Right lobe of liver (tissue), 6 donors: ENCODE data around the gene TGFBR3L. TPM values are rescaled to one million over a fixed set of nuclear protein-coding genes. Genes with fewer than 3 reads are reported as not detected.
"Not testable (repeated sequence)": the region's sequence is repeated elsewhere in the genome, so short reads cannot be mapped to it uniquely, and the experiment has no call there.

ENCODE experiments used
- ATAC-seq, 4 donors: fragments of 200-7000 bp; cut with Tn5 transposase; one replicate each; pipeline ENCODE4 v1.9.1; 2020; ENCODE audit warnings: mild to moderate bottlenecking in 4 of 4, moderate library complexity in 4 of 4
- DNase-seq, 3 donors: peaks; one replicate each; pipeline ENCODE4 v3.0.0-alpha.2; 2020
- H3K27ac ChIP-seq, 3 donors: fragments of 200-600 bp; one replicate each; pipeline ENCODE4 v1.8.0; 2022
- H3K27me3 ChIP-seq, 2 donors: fragments of 200-600 bp; one replicate each; pipeline ENCODE4 v1.8.0; 2022
- H3K36me3 ChIP-seq, 4 donors: fragments of 200-600 bp; sonication (generic) in 1 of 4; one replicate each; pipeline versions ENCODE4 v1.5.1 to v1.8.0; 2017 to 2022; ENCODE audit warnings: control low read depth in 1 of 4
- H3K4me1 ChIP-seq, 4 donors: fragments of 200-600 bp; sonication (generic) in 1 of 4; one replicate each; pipeline versions ENCODE4 v1.5.1 to v1.8.0; 2017 to 2022; ENCODE audit warnings: control low read depth in 1 of 4
- H3K4me3 ChIP-seq, 3 donors: fragments of 200-600 bp; one replicate each; pipeline ENCODE4 v1.8.0; 2022
- H3K9me3 ChIP-seq, 4 donors: fragments of 200-600 bp; sonication (generic) in 1 of 4; one replicate each; pipeline versions ENCODE4 v1.5.1 to v1.8.0; 2017 to 2022; ENCODE audit warnings: control low read depth in 1 of 4
- POLR2A ChIP-seq: fragments of 450-650 bp; IDR thresholded peaks from one replicate; pipeline ENCODE4 v1.6.1; 2017; ENCODE audit warnings: antibody characterized with exemption, mild to moderate bottlenecking
- WGBS: methylation state at CpG from one replicate; pipeline ENCODE4 v1.1.6; 2018; ENCODE audit warnings: low coverage, low lambda C conversion rate; ENCODE audit not compliant: insufficient coverage; ENCODE audit errors: missing lambda C conversion rate; 5-methylcytosine and 5-hydroxymethylcytosine counted together
- intact Hi-C, 2 donors: fragments of 100-400 bp; cut with DNase I; formaldehyde crosslinking; loops; one replicate each; pipeline versions ENCODE4 v1.11.2 to v1.14.1; 2022
- total RNA-seq, 6 experiments: library from RNA; depleted of rRNA in 2 of 6; stranded (reverse); fragments of >200 nt in 2 of 6; fragmentation: NEBNext Ultra II Directional in 3 of 6; extraction: Animal tissue kit (Norgen Biotek cat#: 25700) in 3 of 6; gene quantifications; one replicate each; pipeline versions ENCODE4 v1.1.0 to v1.2.4, GENCODE V29; 2016 to 2023
- TF ChIP-seq, protein P1 (sequence below), 4 donors: fragments of 200-600 bp in 3 of 4; fragments of 450-650 bp in 1 of 4; IDR thresholded peaks; one replicate each; pipeline versions ENCODE4 v1.5.1 to v1.8.0; 2016 to 2022; ENCODE audit warnings: antibody characterized with exemption in 4 of 4, mild to moderate bottlenecking in 2 of 4
- donor health status: DM: no; HTN: yes; CAD: no.
- donor health status: DM: no; HTN: no; CAD: no.
- donor health status: DM: no; HTN: no; CAD: no.
- donor health status: DM: no; HTN: yes; CAD: no.
- donor health status: DM: no; HTN: yes; CAD: no.

TGFBR3L gene
- total RNA-seq, 6 experiments from 2014 or later = 0.42 to 2.9 (median 1.3) TPM

DNA sequence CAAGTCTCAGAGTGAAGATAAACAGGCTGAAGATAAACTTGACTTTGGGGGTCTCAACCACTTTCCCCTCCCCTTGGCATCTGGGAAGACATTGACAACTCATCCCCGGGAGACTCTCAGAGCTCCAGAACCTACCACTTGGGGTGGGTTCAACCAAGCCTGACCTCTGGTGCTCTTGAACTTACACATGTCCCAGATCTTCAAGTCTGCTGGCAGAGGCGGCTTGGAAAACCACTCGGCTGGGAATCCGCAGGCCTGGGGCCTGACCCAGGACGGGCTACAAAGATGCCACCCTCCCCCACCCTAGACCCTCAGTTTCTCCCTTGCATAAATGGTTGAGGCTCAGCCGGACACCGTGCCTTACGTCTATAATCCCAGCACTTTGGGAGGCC is 25.8 kb upstream of the TGFBR3L start:
- Histone ChIP-seq H3K36me3 (no peaks in the 10 kb centered on the region), H3K9me3 (no peaks in the 10 kb centered on the region), H3K4me1 (no peaks in the 10 kb centered on the region), H3K27ac (no peak overlapping the region), H3K27me3 (no peaks in the 10 kb centered on the region), H3K4me3 (peak overlapping the region; percentile 45 to 50 (median 46))
- intact Hi-C loops = no loop called here
- DNase-seq (no peak), ATAC-seq (no peak)
- TF ChIP-seq, protein P1, sequence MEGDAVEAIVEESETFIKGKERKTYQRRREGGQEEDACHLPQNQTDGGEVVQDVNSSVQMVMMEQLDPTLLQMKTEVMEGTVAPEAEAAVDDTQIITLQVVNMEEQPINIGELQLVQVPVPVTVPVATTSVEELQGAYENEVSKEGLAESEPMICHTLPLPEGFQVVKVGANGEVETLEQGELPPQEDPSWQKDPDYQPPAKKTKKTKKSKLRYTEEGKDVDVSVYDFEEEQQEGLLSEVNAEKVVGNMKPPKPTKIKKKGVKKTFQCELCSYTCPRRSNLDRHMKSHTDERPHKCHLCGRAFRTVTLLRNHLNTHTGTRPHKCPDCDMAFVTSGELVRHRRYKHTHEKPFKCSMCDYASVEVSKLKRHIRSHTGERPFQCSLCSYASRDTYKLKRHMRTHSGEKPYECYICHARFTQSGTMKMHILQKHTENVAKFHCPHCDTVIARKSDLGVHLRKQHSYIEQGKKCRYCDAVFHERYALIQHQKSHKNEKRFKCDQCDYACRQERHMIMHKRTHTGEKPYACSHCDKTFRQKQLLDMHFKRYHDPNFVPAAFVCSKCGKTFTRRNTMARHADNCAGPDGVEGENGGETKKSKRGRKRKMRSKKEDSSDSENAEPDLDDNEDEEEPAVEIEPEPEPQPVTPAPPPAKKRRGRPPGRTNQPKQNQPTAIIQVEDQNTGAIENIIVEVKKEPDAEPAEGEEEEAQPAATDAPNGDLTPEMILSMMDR (IDR thresholded peaks at IDR 0.05) = no peak
- TF ChIP-seq POLR2A = no peak
- no CpG with 5 or more reads among the region's 8 CpGs for WGBS

DNA sequence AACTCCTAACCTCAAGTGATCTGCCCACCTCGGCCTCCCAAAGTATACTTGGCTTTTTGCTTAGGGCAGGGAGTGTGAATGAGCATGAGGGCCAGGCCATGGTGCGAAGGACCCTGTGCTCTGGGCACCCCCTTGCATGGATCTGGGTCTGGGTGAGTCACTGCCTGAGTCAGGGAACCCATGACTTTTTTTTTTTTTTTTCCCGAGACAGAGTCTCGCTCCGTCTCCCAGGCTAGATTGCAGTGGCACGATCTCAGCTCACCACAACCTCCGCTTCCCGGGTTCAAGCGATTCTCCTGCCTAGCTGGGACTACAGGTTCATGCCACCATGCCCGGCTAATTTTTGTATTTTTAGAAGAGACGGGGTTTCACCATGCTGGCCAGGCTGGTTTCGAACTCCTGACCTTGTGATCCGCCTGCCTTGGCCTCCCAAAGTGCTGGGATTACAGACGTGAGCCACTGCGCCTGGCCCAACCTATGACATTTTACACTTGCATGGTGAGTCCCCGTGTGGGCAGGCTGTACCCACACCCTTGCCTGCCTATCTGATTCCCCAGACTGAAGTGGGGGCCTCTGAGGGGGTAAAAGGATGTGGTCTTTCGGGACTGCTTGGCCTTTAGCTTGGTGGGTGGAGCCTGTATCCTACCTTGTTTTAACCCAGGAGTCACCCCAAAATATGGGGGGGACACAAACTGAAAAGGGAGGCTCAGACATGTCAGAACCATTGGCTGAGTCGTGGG is 21.1 kb upstream of the TGFBR3L start:
- DNase-seq, H3K36me3 ChIP-seq, H3K9me3 ChIP-seq, H3K27me3 ChIP-seq, intact Hi-C loops, ATAC-seq, H3K27ac ChIP-seq, H3K4me3 ChIP-seq: not testable (repeated sequence)
- 83% methylated on average over 14 of the region's 18 CpGs for WGBS
- peaks cover 0 to 14% (median 7%) of the 10 kb centered on the region in 4 donors for H3K4me1 ChIP-seq

DNA sequence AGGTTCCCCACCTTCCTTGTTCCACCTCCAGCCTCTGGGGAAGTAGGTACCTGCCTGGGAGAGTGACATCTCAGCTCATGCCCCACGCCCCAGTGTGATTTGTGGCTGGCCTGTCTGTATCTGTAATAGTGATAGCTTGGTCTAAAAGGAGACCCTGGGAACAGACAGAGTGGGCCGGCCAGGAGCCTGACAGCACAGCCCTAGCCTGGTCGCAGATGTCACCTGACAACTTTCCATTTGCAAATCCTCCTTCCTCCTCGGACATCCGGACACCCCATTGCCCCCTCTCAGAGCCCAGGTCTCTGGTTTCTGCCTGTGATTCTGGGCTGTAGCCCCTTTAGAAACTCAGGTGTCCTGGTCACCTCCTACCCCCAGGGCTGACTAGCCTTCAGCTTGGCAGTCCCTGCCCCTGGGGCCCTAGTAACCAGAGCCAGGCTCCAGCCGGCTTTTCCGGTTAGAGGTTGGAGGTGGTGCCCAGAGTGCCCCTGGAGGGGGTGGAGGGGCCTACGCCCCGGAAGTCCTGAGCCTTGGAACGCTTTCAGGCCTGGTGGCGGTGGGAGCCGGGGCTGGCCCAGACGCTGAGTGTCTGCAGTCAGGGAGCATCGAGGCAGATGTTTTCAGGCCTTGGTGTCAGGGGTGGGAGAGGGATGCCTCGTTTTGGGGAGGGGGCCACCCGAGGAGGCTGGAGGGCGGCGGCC is 19.9 kb upstream of the TGFBR3L start:
- TF ChIP-seq, protein P1 (IDR thresholded peaks at IDR 0.05) = no peak
- no peak for TF ChIP-seq POLR2A
- DNase-seq (no peak), ATAC-seq (no peak)
- intact Hi-C loops = no loop called here
- 57% methylated on average over 7 of the region's 18 CpGs for WGBS
- H3K4me3 ChIP-seq = no peak overlapping the region
- no peaks in the 10 kb centered on the region for H3K27me3 ChIP-seq
- H3K9me3 ChIP-seq = no peaks in the 10 kb centered on the region
- H3K4me1 ChIP-seq = peaks cover 0 to 14% (median 7%) of the 10 kb centered on the region in 4 donors
- H3K27ac ChIP-seq = no peak overlapping the region
- H3K36me3 ChIP-seq = no peaks in the 10 kb centered on the region

DNA sequence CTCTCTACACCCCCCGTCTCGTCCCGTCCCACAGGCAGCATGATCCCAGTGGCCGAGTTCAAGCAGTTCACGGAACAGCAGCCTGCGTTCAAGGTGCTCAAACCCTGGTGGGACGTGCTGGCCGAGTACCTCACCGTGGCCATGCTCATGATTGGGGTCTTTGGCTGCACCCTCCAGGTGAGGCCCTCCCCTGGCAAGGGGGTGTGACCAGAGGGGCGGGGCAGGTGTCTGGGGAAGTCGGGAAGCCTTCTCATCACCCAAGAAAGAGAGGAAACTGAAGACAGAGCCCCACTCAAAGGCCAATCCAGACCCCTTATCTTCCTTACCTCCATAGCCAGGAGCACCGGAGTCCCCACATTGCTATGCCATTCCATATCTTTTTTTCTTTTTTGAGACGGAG is 19.1 kb upstream of the TGFBR3L start:
- H3K36me3 ChIP-seq = no peaks in the 10 kb centered on the region
- ATAC-seq (no peak), DNase-seq (no peak)
- no peak overlapping the region for H3K4me3 ChIP-seq
- intact Hi-C loops = no loop called here
- TF ChIP-seq, protein P1 (IDR thresholded peaks at IDR 0.05) = no peak
- no peak for TF ChIP-seq POLR2A
- peaks cover 0 to 14% (median 7%) of the 10 kb centered on the region in 4 donors for H3K4me1 ChIP-seq
- no peaks in the 10 kb centered on the region for H3K27me3 ChIP-seq
- 82% methylated on average over 2 of the region's 13 CpGs for WGBS
- no peaks in the 10 kb centered on the region for H3K9me3 ChIP-seq
- H3K27ac ChIP-seq = no peak overlapping the region

DNA sequence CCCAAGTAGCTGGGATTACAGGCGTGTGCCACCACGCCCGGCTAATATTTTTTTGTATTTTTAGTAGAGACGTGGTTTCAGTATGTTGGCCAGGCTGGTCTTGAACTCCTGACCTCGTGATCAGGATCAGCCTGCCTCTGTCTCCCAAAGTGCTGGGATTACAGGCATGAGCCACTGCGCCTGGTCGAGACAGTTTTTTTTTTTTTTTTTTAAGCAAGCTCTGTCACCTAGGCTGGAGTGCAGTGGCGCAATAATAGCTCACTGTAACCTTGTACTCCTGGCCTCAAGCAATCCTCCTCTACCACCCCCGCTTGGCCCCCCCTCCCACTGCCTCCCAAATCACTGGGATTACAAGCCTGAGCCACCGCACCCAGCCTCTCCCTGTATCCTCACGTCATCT is 17.3 kb upstream of the TGFBR3L start:
- peak; percentile 79 to 90 (median 86) for ATAC-seq
- intact Hi-C loops = no loop called here

More for the DNA sequence above, 17.3 kb upstream of the TGFBR3L start:
- TF ChIP-seq, protein P1 (IDR thresholded peaks at IDR 0.05) = no peak
- TF ChIP-seq POLR2A = no peak
- Histone ChIP-seq H3K27me3 (no peaks in the 10 kb centered on the region), H3K4me1 (peaks cover 0 to 15% (median 7%) of the 10 kb centered on the region in 4 donors), H3K9me3 (no peaks in the 10 kb centered on the region), H3K27ac (peak overlapping the region in 1 of 3 donors; percentile 49), H3K4me3 (no peak overlapping the region), H3K36me3 (no peaks in the 10 kb centered on the region)
- 19% methylated on average over 8 of the region's 11 CpGs for WGBS
- peak; percentile 73 to 82 (median 76) for DNase-seq
